AG04449 (cell line): Measurements from ENCODE around the gene STAG1.
"Not testable (repeated sequence)": the region's sequence is repeated elsewhere in the genome, so short reads cannot be mapped to it uniquely, and the experiment has no call there.

Experiments
- CTCF ChIA-PET: fragments of 350-600 bp; formaldehyde crosslinking; extraction: SDS; loops from one replicate; lab custom pipeline; 2021; ENCODE audit warnings: antibody characterized with exemption; lab: Yijun Ruan, JAX
- POLR2A ChIA-PET: fragments of 400-600, 350-600 bp; formaldehyde crosslinking; extraction: SDS; loops from one replicate; lab custom pipeline; 2020; ENCODE audit warnings: antibody characterized with exemption, inconsistent platforms; lab: Yijun Ruan, JAX
- DNase-seq: peaks from one replicate; pipeline ENCODE4 v3.0.0-alpha.2; 2010; ENCODE audit warnings: low read depth, low spot score
- H3K4me3 ChIP-seq: 2 replicates; pipeline ENCODE4 v1.5.1; 2011; ENCODE audit warnings: low read depth, mild to moderate bottlenecking, control low read depth, low read length
- TF ChIP-seq, protein P1 (sequence below): IDR thresholded peaks from one replicate; pipeline ENCODE4 v1.5.1; 2011; ENCODE audit warnings: mild to moderate bottlenecking, moderate library complexity, low read length, control low read depth, inconsistent platforms; ENCODE audit not compliant: insufficient read depth; ENCODE audit errors: missing control alignments

STAG1 gene

DNA sequence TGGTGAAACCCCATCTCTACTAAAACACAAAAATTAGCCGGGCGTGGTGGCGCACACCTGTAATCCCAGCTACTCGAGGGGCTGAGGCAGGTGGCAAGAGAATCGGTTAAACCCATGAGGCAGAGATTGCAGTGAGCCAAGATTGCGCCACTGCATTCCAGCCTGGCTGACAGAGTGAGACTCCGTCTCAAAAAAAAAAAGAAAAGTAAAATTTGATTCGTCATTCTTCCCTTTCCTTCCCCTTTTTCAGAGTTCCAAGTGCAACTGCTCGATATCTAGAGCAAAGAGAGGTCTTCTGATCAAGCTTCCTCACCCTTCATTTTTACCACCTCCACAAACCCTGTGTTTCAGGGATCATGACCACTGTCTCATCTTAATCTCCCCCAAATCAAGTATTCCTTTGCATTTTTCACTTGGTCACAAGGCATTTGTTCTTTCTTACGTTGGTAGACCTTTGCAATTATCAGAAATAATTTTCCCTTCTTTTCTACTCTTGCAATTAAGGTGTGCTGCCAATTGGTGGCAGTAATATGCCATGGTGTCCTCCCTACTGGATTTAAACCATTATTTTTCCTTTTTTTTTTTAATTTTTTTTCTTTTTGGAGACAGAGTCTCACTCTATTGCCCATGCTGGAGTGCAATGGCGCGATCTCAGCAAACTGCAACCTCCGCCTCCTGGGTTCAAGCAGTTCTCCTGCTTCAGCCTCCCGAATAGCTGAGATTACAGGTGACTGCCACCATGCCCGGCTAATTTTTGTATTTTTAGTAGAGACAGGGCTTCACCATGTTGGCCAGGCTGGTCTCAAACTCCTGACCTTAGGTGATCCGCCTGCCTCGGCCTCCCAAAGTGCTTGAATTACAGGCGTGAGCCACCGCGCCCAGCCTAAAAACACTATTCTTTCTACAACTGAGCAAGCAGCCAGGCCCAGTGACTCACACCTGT lies 6.3 kb upstream of the STAG1 start:
- DNase-seq, POLR2A ChIA-PET, H3K4me3 ChIP-seq: not testable (repeated sequence)
- CTCF ChIA-PET = interaction anchor here (0.6 to 6.9 kb wide), 6 partner anchors 14 to 424 kb away, joined by 3 to 89 read pairs (median 4); no protein-coding TSS in a partner anchor
- TF ChIP-seq, protein P1, sequence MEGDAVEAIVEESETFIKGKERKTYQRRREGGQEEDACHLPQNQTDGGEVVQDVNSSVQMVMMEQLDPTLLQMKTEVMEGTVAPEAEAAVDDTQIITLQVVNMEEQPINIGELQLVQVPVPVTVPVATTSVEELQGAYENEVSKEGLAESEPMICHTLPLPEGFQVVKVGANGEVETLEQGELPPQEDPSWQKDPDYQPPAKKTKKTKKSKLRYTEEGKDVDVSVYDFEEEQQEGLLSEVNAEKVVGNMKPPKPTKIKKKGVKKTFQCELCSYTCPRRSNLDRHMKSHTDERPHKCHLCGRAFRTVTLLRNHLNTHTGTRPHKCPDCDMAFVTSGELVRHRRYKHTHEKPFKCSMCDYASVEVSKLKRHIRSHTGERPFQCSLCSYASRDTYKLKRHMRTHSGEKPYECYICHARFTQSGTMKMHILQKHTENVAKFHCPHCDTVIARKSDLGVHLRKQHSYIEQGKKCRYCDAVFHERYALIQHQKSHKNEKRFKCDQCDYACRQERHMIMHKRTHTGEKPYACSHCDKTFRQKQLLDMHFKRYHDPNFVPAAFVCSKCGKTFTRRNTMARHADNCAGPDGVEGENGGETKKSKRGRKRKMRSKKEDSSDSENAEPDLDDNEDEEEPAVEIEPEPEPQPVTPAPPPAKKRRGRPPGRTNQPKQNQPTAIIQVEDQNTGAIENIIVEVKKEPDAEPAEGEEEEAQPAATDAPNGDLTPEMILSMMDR = peak; percentile 8

DNA sequence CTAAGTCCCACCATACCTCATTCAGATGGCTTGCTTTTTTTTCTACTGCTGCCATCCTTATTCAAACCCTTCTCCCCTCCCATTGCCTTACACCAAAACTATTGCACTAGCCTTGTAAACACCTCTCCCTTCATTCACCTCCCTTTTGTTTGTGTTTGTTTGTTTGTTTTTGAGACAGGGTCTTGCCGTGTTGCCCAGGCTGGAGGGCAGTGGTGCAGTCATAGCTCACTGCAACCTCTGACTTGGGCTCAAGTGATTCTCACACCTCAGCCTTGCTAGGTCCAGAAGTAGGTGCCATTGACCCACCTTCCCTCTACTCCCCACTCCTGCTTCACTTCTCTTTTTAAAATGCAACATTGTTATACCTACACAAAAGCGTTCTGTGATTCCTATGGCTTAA lies 3.0 kb upstream of the STAG1 start:
- CTCF ChIA-PET = interaction anchor here (1.2 to 6.9 kb wide), 3 partner anchors 257 to 684 kb away, joined by 3 to 89 read pairs (median 3); no protein-coding TSS in a partner anchor
- H3K4me3 ChIP-seq = no peak overlapping the region
- no peak for DNase-seq
- TF ChIP-seq, protein P1 = no peak
- POLR2A ChIA-PET = no interaction called here

DNA sequence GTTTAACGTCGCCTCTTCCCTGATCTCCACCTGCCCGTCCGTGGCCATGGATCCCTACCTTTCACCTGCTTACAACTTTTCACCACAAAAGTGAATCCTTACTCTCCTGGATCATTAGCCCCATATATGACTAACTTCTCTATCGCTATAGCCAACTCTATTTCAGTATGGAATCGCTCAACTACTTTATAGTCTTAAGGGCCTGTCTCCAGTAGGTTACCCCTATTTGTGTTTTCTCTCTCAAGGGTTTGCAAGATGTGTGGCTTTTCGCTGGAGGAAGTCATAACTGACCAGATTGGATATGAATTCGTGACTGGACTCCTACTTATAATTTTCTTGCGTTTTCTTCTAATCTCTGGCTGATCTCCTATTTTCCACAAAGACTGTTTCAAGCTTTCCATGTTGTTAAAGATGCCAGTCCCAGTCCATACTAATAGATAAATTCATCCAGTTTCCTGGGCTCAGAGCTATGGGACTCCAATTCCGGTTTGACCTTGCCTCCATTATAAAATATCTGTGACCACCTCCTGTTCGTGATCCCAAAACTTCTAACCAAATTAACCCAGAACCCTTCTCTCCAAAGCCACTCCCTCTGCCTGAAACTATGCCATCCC lies 1.3 kb upstream of the STAG1 start:
- peak overlapping the region; percentile 62 for H3K4me3 ChIP-seq
- CTCF ChIA-PET = interaction anchor here (0.9 to 4.0 kb wide), 25 partner anchors 11 to 785 kb away, joined by 3 to 70 read pairs (median 6); partner anchors contain the start of gene NCK1
- POLR2A ChIA-PET = interaction anchor here (1.5 to 2.0 kb wide), 6 partner anchors 12 to 557 kb away, joined by 5 to 23 read pairs (median 12); partner anchors contain the start of genes MSL2 and NCK1
- TF ChIP-seq, protein P1 = no peak
- no peak for DNase-seq

DNA sequence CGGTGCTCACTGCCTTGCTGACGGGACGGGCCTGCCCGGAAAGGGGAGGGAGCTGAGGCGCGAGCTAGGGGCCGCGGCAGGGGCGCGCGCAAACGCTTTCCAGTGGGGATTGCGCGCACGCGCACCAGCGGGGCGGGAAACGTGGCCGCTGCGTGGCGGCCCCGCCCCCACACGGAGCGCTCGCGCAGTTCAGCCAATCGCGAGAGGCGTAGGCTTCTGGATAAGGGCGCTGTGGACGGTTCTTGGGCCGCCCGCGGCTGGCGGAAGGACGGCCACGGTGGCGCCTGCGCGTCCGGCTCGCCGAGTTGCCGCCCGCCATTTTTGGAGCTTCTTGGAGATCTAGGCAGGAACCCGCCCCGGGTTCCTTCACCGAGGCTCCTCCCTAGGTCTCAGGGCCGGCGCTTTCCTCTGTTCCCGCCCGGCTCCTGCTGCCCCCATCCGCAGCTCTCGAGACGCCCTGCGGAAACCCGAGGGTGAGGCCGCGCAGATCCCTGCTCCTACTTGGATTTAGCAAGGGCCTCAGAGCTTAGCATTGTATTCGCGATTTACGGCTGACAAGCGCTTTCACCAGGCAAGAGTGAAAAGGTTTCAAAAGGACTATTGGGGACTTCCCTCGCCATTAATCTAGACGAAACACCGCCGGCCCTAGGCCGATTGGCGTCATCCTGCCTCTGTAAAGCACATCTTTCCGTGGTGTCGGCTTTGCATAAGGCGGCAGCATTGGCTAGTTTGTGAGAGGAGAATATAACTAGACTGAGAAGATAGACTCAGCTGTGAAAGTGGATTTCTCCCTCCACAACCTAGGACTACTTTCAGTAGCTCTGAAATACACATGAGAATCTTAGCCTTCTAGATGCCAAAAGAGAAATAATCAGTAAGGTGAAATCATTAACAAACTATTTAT lies 496 bp upstream of the STAG1 start:
- CTCF ChIA-PET = interaction anchor here (0.6 to 4.0 kb wide), 116 partner anchors 8 to 785 kb away, joined by 3 to 70 read pairs (median 4); partner anchors contain the start of genes IL20RB and NCK1
- DNase-seq = peak; percentile 76
- TF ChIP-seq, protein P1 = peak; percentile 24
- POLR2A ChIA-PET = interaction anchor here (0.5 to 2.0 kb wide), 21 partner anchors 12 to 682 kb away, joined by 3 to 23 read pairs (median 5); partner anchors contain the start of genes IL20RB, MSL2 and NCK1
- peak overlapping the region; percentile 69 for H3K4me3 ChIP-seq

DNA sequence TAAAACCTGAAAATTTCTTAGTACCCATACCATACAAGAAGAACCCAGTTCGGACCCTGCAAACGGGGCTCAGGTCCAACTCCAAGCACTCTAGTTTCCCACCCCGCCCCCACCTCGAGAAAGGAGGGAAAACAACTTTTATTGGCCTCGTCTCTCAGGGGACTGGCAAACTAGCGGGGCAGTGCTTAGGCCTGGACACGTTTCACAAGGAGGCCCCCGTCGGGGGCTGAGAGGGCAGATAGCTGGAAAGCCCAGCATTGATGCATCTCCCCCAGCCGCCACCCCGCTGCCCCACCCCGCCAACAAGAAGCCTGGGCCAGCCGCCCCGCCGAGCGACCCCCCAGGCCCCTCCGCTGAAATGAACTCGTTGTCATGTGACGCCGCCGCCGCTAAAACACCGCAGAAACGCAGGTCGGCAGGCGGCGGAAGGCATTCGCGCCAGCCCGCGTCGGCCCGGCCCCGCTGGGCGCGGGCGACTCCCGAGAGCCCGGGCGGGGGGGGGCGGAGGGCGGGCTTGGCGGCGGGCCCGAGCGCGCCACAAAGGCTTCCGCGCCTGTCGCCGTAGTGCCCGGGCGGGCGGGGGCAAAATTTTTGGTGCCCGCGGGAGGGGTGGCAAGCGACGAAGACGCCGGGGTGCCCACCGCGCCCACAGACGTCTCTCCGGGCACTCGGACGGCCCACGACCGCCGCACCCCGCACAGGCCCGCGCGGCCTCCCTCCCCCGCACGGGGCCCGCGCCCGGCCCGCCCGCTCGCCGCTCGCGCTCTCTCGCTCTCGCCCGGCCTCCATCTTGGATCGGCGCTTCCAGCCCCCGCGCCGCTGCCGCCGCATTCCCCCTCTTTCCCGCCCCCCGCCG lies 634 bp downstream of the STAG1 start:
- TF ChIP-seq, protein P1 = no peak
- POLR2A ChIA-PET = interaction anchor here (0.6 to 2.0 kb wide), 14 partner anchors 14 to 681 kb away, joined by 4 to 23 read pairs (median 6); partner anchors contain the start of genes MSL2 and NCK1
- peak overlapping the region; percentile 69 for H3K4me3 ChIP-seq
- CTCF ChIA-PET = interaction anchor here (0.6 to 4.0 kb wide), 62 partner anchors 10 to 784 kb away, joined by 3 to 70 read pairs (median 5); partner anchors contain the start of genes IL20RB and NCK1
- peak; percentile 19 for DNase-seq
